Activated CD8-positive, alpha-beta memory T cell treated with anti-CD3 and anti-CD28 coated beads for 1 hour (primary cell): ENCODE results near the gene GPX1.

Experiments used
- DNase-seq, 2 donors: peaks; one replicate each; pipeline ENCODE4 v3.0.0-alpha.2; 2020; ENCODE audit warnings: low read depth in 1 of 2; ENCODE audit errors: extremely low read depth in 1 of 2

GPX1 gene

GRCh38 chr3:49313896-49314688 is 44.1 kb downstream of the GPX1 start:
- DNase-seq: no peak

GRCh38 chr3:49311283-49311682 is 46.9 kb downstream of the GPX1 start:
- DNase-seq: no peak

- DNase-seq: no peak
Measured at GRCh38 chr3:49310677-49311076, 47.5 kb downstream of the GPX1 start.
